B cell (primary cell): ENCODE results near the gene CST11.
"Not testable (repeated sequence)": the region's sequence is repeated elsewhere in the genome, so short reads cannot be mapped to it uniquely, and the experiment has no call there.

ENCODE experiments used
- CTCF ChIP-seq: fragments of 200-600 bp; IDR thresholded peaks from one replicate; pipeline ENCODE4 v1.8.0; 2022; ENCODE audit warnings: antibody characterized with exemption, mild to moderate bottlenecking
- EZH2 ChIP-seq: IDR thresholded peaks from 2 replicates; pipeline ENCODE4 v1.6.1; 2012; ENCODE audit warnings: borderline replicate concordance, low read depth, mild to moderate bottlenecking, moderate library complexity, low read length; ENCODE audit not compliant: insufficient read depth, poor library complexity, severe bottlenecking

- TF ChIP-seq CTCF, EZH2: not testable (repeated sequence)
These were observed 14.3 kb upstream of the CST11 start for GRCh38 chr20:23466961-23467360.
